ENCODE measurements around the gene NRAP.

NRAP gene

DNA sequence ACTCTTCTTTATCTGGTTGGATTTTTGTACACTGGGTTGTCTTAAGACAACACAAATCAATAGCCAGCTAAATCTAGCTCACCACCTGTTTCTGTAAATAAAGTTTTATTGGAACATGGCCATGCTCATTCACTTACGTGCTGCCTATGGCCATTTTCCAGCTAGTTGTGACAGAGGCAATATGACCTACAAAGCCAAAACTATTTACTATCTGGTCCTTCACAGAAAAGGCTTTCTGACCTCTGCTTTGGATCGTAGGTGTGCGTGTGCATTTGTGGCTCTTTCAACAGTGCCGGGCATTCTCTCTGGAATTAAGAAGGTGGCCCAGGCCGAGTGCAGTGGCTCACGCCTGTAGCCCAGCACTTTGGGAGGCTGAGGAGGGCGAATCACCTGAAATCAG lies 45.5 kb downstream of the NRAP start:
- Mint-ChIP-seq H3K4me1 (no peaks in the 10 kb centered on the region), H3K4me3 (no peak overlapping the region), H3K27me3 (peaks cover 16 to 43% of the 10 kb centered on the region in 2 donors), H3K36me3 (no peaks in the 10 kb centered on the region), H3K27ac (no peak overlapping the region), H3K9me3 (no peaks in the 10 kb centered on the region)
- ATAC-seq (replicated peaks) (no peak), DNase-seq (no peak)

DNA sequence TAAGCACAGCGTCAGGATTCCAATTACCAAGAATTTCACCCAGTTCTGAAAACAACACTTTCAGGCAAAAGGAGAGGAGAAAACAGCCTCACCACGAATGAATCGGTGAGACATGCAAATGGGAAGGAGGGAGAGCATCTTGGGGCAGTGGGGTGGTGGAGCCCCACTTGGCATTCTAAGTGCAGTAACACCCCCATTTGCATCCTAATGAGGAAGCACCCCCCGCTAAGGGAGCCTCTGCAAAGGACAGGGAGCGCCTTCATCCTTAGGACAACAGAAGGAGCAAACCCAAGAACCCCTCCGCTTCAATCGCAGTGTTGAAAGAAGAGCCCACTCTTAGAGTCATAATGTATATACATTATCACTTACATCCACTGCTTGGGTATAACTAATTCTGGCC lies 46.8 kb downstream of the NRAP start:
- H3K4me3 Mint-ChIP-seq: no peak overlapping the region
- H3K27ac Mint-ChIP-seq: no peak overlapping the region
- no peaks in the 10 kb centered on the region for H3K36me3 Mint-ChIP-seq
- H3K4me1 Mint-ChIP-seq: no peaks in the 10 kb centered on the region
- H3K9me3 Mint-ChIP-seq: no peaks in the 10 kb centered on the region
- H3K27me3 Mint-ChIP-seq: peaks cover 13 to 53% of the 10 kb centered on the region in 2 donors
- DNase-seq (no peak), ATAC-seq (replicated peaks) (no peak)

DNA sequence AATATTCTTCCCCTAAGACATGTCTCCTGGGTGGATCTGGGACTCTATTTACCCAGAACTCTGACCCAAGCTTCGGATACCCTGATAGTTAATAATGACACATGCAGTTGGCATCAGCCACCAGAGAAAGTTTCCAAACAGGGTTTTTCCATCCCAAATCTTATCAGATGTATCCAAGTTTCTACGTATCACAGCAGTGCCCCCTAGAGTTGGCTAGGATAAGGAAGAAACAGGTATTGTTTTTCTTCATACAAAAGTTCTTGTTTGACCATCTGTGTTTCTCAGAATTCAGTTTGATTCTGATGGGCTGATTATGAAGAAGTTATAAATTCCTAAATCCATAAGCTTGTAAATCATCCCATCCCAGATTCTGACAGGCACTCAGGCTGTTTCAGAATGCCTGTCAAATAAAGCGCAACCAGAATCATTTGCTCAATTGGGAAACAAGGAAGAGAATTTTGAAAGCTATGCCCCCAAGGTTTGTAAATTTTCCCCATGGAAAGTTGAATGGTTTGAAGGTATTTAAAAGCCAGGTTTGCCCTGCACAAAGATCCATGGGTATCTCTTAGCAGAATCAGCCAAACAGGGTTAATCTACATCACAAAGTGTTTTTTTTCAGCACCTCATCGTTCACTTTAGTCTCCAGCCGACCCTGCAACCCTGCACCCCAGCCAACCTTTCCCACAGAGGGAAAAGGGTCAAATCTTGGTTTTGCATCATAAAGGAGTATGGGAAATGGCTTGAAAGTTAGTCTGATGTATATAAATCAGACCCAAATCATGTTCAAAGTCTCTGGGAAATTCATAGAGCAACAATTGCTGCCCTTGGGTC lies 47.4 kb downstream of the NRAP start:
- no peaks in the 10 kb centered on the region for H3K4me1 Mint-ChIP-seq
- DNase-seq (no peak), ATAC-seq (replicated peaks) (no peak)
- peaks cover 12 to 53% of the 10 kb centered on the region in 2 donors for H3K27me3 Mint-ChIP-seq
- H3K4me3 Mint-ChIP-seq: no peak overlapping the region
- no peaks in the 10 kb centered on the region for H3K9me3 Mint-ChIP-seq
- no peaks in the 10 kb centered on the region for H3K36me3 Mint-ChIP-seq
- H3K27ac Mint-ChIP-seq: no peak overlapping the region

DNA sequence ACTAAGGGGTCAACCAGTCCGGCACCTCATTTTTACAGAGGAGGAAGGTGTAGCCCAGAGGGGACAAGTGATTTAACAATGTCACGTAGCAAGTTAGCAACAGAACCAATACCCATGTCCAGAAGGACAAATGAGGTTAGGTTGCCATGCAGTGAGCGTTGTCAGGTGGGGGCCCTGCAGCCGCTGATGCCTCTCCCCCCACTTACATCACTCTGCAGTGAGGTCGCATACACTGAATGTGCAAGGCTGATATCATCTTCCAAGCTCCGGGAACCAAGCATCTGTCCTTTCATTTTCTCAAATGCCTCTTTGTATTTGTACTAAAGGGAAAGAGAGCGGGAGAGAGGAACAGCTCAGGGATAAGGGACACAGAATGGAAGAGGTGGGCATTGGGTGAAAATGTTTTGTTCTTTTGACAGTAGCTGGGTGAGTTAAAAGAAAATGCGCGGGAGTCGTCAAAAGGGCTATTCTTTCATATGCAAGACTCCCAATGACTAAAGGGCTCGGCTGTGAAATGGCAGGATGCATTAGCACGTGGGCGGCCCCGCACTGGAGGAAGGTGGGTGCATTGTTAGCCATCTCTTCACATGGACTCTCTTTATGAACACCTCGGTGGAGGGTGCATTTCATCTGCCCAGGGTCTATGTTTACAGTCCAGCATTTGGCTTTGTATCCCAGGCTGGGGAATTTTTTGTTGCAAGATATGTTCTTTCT lies 49.7 kb downstream of the NRAP start:
- no peak overlapping the region for H3K4me3 Mint-ChIP-seq
- H3K4me1 Mint-ChIP-seq: no peaks in the 10 kb centered on the region
- no peaks in the 10 kb centered on the region for H3K9me3 Mint-ChIP-seq
- DNase-seq (no peak), ATAC-seq (replicated peaks) (no peak)
- H3K36me3 Mint-ChIP-seq: no peaks in the 10 kb centered on the region
- H3K27me3 Mint-ChIP-seq: peaks cover 12 to 48% of the 10 kb centered on the region in 2 donors
- H3K27ac Mint-ChIP-seq: no peak overlapping the region

DNA sequence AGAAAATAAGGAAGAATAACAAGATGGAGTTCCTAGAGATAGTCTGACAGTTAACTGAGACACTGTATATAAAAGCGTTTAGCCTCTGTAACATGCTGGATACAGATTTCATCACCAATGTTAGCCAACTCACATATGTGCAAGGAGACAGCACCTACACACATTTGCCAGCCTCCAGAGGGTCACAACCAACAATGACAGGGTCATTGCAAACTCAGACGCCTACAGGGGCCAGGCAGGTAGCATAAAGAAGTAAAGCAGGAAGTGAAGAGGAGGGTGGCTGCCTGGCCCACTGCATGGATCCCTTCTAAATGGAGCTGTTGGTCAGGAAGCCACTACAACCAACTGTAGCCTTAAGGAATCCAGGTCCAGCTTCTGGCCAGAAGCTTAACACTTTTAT lies 50.4 kb downstream of the NRAP start:
- Mint-ChIP-seq H3K27ac (no peak overlapping the region), H3K4me1 (no peaks in the 10 kb centered on the region), H3K27me3 (peaks cover 12 to 50% of the 10 kb centered on the region in 2 donors), H3K9me3 (no peaks in the 10 kb centered on the region), H3K36me3 (no peaks in the 10 kb centered on the region), H3K4me3 (no peak overlapping the region)
- ATAC-seq (replicated peaks) (no peak), DNase-seq (no peak)

DNA sequence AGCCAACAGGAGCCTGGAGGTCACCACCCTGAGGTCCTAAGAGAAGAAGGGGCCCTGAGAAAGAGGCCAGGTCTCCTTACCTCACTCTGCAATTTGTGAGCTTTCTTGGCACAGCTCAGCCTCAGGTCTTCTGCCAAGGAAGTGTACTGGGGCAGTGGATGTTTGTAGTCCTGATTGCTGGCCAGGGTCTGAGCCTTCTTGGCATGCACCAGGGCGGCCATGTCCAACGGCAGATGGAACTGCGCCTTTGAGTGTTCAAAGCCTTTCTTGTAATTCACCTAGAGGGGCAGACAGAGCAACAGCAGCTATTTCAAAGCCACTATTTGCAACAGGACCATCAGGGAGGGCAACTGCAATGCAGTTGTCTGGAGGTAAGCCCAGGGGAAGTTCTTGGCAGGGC lies 51.7 kb downstream of the NRAP start:
- no peak for DNase-seq
- Mint-ChIP-seq H3K36me3 (no peaks in the 10 kb centered on the region), H3K4me3 (no peak overlapping the region), H3K9me3 (no peaks in the 10 kb centered on the region), H3K27me3 (peaks cover 12 to 49% of the 10 kb centered on the region in 2 donors), H3K27ac (no peak overlapping the region), H3K4me1 (no peaks in the 10 kb centered on the region)
- ATAC-seq (replicated peaks): no peak

DNA sequence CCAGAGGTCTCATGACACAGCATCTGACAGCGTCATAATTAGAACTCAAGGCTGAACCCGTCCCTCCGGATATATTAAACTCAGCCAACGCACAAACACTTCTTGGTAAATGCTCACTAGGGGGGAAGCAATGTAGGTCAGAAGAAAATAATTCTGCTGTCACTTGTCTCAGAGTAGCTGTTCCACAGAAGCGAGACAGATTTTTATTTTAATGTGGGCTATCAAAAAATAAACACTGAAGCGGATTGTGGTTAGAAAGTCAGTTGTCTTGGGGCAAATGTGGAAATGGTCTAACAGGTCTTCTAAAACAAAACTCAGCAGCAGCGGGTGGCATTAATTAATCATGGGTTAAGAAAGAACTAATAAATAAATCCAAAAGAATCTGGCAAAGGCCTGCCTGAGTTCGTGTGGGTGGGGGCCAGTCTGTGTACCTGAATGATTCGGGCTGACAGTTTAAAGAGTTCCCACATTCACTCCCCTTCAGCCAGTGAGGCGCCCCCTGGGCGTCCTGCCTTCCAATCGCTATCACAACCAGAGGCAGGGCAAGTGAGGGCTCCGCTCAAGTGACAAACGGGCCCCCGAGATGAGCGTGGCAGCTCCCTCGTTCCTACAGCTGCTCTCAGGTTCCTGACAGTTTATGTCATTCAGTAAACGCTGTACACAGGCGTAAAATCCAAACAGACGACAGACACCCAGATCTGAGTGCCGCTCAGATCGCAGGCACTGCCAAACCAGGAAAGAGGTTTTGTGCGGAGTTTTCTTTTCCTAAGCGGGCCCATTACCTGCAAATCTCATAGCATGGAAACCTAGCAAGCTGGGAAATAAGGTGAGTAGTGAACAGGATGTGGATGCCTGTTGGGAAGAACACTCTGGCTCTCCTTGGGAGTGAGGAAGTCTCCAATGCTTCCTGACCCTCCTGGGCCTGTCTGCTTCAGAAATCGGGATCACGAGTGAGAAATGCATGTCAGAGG lies 52.9 kb downstream of the NRAP start:
- no peaks in the 10 kb centered on the region for H3K36me3 Mint-ChIP-seq
- no peaks in the 10 kb centered on the region for H3K4me1 Mint-ChIP-seq
- no peak for ATAC-seq (replicated peaks)
- no peak overlapping the region for H3K27ac Mint-ChIP-seq
- H3K9me3 Mint-ChIP-seq: no peaks in the 10 kb centered on the region
- peaks cover 12 to 37% of the 10 kb centered on the region in 2 donors for H3K27me3 Mint-ChIP-seq
- no peak for DNase-seq
- H3K4me3 Mint-ChIP-seq: no peak overlapping the region

DNA sequence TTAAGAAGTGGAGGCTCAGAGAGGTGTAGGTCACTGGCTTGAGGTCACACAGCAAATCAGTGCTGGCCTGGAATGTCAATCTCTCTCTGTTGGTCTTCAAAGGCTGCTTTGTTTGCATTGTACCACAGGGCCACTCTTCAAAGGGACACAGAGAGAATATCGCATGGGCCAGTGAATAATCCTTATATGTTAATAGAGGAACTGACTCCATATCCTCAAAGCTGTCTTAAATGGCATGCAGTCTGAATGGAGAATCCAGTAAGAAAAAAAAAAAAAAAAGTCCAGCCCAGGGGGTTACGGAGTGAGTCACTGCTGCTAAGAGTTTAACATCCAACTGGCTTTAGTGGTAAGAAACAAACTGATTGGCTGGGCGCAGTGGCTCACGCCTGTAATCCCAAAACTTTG lies 54.1 kb downstream of the NRAP start:
- Mint-ChIP-seq H3K36me3 (no peaks in the 10 kb centered on the region), H3K4me1 (no peaks in the 10 kb centered on the region), H3K9me3 (no peaks in the 10 kb centered on the region), H3K27ac (no peak overlapping the region), H3K27me3 (peaks cover 12 to 35% of the 10 kb centered on the region in 2 donors), H3K4me3 (no peak overlapping the region)
- no peak for DNase-seq
- ATAC-seq (replicated peaks): no peak

DNA sequence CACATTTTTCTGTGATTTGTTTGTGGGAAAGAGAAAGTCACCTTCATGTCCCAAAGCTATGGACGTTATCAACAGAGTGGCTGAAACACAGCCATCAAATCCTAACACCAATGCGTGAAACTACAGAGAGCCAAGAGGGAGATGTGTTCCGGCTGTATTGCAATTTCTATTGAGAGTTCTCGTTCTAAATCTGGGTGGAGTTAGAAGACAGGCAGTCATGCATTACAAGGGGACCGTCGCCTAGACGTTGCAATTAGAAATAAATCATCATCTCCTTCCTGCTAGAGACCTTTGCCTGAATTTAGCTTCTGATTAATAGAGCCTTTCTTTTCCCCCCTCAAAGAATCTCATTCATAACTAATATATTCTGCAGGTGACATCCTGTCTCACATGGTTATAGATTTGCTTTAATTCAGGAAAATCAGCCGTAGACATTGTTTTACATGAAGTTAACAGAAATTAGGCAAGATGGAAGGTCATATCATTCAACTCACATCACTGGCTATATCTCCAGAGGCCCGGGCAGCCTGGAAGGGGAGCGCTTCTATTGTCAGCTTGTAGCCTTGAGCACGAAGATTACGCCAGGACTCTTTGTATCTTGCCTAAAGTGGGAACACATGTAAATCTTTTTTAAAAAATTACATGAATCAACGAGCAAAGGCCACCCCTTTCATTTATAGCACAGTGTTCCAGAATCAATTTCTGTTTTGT lies 58.4 kb downstream of the NRAP start:
- Mint-ChIP-seq H3K9me3 (no peaks in the 10 kb centered on the region), H3K4me3 (no peak overlapping the region), H3K36me3 (no peaks in the 10 kb centered on the region), H3K27me3 (peaks cover 0 to 15% of the 10 kb centered on the region in 2 donors), H3K27ac (no peak overlapping the region), H3K4me1 (no peaks in the 10 kb centered on the region)
- ATAC-seq (replicated peaks) (no peak), DNase-seq (no peak)

DNA sequence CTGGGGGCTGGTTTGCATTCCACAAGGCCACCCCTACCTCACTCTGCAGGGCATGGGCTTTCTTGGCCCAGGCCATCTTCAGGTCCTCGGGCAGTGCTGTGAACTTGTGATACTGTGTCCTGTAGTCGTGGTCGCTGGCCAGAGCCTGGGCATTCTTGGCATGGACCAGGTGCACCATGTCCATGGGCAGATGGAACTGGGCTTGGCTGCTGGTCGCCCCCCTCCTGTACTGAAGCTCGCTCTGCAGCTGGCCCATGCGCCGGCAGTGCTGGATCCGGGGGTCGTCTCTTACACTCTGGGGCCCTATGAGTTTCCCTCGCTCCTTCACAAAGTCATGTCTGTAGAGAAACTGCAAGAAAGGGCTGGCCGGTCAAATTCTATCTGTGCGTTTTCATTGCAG lies 59.3 kb downstream of the NRAP start:
- Mint-ChIP-seq H3K4me1 (no peaks in the 10 kb centered on the region), H3K9me3 (peaks cover 0 to 1% of the 10 kb centered on the region in 2 donors), H3K36me3 (no peaks in the 10 kb centered on the region), H3K27ac (no peak overlapping the region), H3K4me3 (no peak overlapping the region), H3K27me3 (peaks cover 0 to 15% of the 10 kb centered on the region in 2 donors)
- ATAC-seq (replicated peaks) (no peak), DNase-seq (no peak)

DNA sequence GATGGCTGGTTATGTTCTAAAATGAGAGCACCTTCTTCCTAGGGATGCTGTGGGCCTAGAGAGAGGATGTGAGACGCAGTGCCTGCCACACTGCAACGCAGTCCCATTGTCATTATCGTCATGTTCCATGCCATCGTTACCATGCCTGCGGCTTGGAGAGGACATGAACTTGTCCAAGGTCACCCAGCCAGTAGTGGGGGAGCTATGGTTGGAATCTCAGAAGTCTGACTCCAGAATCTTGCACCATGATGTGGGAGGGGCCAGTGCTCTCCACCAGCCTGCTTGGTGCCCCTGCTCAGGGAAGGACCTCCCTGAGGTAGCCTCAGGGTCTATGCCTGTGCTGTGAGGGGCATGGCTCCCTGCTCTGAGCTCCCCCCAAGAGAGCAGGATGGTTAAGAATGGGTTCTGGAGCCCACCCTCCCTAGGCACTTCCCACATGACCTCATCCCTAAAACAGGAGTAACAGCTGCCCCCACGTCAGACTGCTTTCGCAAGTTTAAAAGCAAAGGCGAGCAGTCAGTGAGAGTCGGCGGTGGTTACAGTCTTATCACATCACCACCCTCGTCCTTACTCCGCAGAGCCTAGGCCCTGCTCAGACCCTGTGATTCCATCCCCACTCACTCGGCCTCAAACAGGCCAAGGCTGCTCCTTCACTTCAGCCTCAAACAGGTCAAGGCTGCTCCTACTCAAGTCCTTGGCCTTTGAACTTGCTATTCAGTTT lies 60.6 kb downstream of the NRAP start:
- Mint-ChIP-seq H3K4me1 (no peaks in the 10 kb centered on the region), H3K27ac (no peak overlapping the region), H3K9me3 (peaks cover 0 to 1% of the 10 kb centered on the region in 2 donors), H3K4me3 (no peak overlapping the region), H3K36me3 (no peaks in the 10 kb centered on the region), H3K27me3 (peaks cover 0 to 11% of the 10 kb centered on the region in 2 donors)
- DNase-seq (no peak), ATAC-seq (replicated peaks) (no peak)

DNA sequence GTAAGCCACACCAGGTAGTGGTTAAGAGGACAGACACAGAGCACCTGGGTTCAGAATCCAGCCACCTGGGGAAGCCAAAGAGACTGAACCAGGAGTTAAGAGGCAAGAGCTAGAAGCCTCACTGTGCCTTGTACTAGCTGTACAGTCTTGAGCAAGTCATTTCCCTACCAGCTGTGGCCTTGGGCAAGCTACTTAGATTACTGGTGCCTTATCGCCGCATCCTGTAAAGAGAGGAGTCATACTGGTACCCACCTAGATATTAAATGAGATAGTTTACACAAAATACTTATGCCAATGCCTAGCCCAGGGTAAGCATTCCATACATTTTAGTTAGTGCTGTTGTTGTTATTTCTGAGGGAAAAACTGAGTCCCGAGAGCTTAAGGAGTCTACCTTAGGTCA lies 63.3 kb downstream of the NRAP start:
- Mint-ChIP-seq H3K36me3 (no peaks in the 10 kb centered on the region), H3K27ac (no peak overlapping the region), H3K27me3 (peaks cover 0 to 16% of the 10 kb centered on the region in 2 donors), H3K9me3 (peaks cover 0 to 1% of the 10 kb centered on the region in 2 donors), H3K4me1 (no peaks in the 10 kb centered on the region), H3K4me3 (no peak overlapping the region)
- DNase-seq (no peak), ATAC-seq (replicated peaks) (no peak)

DNA sequence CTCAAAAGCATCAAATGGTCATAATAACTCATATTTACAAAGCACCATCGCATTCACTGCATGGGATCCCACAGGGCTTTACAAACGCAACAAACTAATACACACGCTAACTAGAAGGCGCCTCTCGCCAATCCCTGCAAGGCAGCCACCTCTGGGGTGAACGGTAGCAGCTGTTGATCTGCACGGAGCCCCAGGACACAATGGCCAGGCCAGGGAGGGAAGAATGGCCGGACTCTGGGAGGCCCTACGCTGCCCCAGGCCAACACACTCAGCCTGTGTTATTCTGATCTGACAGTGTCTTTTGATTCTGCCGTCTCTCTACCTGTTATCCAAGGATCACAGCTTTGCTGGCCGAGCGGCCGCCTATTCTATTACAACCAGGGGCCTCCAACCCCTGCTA lies 69.2 kb downstream of the NRAP start:
- ATAC-seq (replicated peaks) (no peak), DNase-seq (no peak)
- Mint-ChIP-seq H3K4me3 (no peak overlapping the region), H3K27me3 (peaks cover 0 to 14% of the 10 kb centered on the region in 2 donors), H3K36me3 (no peaks in the 10 kb centered on the region), H3K9me3 (no peaks in the 10 kb centered on the region), H3K27ac (no peak overlapping the region), H3K4me1 (peaks cover 0 to 1% of the 10 kb centered on the region in 2 donors)

Data from stimulated activated naive B cell treated with anti-CD40 and anti-IgM and Interleukin-4, amounts not matched to agents 10 μg/mL and 1 μg/mL and 100 μg/mL, for 72 hours (primary cell).